ELF-1 (cell line): Measurements from ENCODE around the gene TRIM29.
A peak's percentile ranks its signal among the peaks of the same experiment; 100 is the strongest.

Experiments used
- DNase-seq: peaks from one replicate; pipeline ENCODE4 v3.0.0-alpha.2; 2016; ENCODE audit warnings: low read depth, low spot score

Gene TRIM29

GRCh38 chr11:120063686-120064340 is 74.1 kb downstream of the TRIM29 start:
- DNase-seq: no peak

DNA sequence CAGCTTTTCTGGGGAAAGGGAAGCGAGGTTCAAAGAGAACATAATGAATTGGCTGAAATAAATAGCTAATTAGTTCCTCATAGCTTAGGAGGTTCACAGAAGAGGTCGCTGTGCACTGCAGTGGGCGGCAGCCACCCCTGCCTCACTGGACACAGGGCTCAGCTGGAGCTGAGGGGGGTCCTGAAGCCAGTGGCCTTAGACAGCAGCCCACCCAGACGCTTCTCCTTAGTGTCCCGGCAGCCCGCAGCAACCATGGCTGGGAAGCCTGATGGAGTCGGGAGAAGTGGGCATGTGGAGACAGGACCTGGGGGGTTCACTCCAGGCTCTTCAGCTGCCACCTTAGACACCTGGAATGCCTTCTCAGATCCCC is 75.4 kb downstream of the TRIM29 start:
- DNase-seq: no peak

- DNase-seq: peak; percentile 96
These were observed 76.0 kb downstream of the TRIM29 start for GRCh38 chr11:120061761-120062560.
